Mammary epithelial cell (primary cell): ENCODE measurements around the gene PHF19.

Experiments used
- EZH2 ChIP-seq: IDR thresholded peaks from 2 replicates; pipeline ENCODE4 v1.6.1; 2012; ENCODE audit warnings: low read length, inconsistent platforms, borderline replicate concordance
- TF ChIP-seq, protein P1 (sequence below), 2 donors: IDR thresholded peaks in 1 of 2; conservative IDR thresholded peaks in 1 of 2; 2 replicates each; pipeline ENCODE4 v1.5.1; 2011 to 2012; ENCODE audit warnings: inconsistent platforms in 2 of 2, low read length in 2 of 2, mild to moderate bottlenecking in 2 of 2, control low read depth in 1 of 2, low read depth in 1 of 2; ENCODE audit not compliant: insufficient read depth in 1 of 2; ENCODE audit errors: extremely low read depth in 1 of 2

DNA sequence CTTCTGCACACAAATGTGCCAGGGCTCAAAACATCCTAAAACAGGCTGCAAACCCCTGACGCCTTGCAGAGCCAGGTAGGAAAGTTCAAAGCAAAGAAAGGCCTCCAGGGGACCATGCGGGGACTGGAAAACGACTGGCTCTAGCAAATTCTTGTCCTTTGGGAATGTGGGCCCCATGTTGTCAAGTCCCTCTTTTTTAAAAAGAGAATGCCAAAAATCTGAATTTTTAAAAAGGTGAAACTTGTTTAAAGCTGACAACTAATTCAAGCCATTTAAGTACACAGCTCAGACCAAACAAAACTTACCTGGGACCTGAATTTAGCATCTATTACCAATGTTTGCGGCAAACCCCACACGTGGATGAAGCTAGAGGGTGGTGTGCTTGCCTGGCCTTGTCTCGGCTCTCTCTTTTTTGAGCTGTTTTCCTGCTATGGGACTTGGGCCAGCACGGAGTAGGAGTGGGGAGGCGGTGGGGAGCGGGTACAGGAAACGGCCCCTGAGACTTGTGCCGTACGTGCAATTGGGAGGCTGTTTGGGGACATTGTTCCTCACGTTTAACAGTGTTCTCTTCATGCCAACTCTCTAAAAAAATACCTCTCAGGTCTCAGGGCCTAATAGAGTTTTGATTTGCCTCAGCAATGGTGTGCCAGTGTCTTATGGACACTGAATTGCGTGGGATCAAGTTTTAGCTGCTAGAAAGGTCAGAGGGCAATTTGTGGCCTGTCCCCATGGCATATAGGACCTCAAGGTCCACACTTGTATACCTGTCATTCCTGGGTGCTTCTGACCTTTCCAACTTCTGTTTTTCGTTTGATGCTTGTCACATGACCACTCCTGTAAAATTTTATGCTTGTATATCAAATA, 15.1 kb upstream of the PHF19 start:
- TF ChIP-seq EZH2 = no peak
- TF ChIP-seq, protein P1, sequence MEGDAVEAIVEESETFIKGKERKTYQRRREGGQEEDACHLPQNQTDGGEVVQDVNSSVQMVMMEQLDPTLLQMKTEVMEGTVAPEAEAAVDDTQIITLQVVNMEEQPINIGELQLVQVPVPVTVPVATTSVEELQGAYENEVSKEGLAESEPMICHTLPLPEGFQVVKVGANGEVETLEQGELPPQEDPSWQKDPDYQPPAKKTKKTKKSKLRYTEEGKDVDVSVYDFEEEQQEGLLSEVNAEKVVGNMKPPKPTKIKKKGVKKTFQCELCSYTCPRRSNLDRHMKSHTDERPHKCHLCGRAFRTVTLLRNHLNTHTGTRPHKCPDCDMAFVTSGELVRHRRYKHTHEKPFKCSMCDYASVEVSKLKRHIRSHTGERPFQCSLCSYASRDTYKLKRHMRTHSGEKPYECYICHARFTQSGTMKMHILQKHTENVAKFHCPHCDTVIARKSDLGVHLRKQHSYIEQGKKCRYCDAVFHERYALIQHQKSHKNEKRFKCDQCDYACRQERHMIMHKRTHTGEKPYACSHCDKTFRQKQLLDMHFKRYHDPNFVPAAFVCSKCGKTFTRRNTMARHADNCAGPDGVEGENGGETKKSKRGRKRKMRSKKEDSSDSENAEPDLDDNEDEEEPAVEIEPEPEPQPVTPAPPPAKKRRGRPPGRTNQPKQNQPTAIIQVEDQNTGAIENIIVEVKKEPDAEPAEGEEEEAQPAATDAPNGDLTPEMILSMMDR (conservative IDR thresholded peaks at IDR 0.05 in 1 of 2, IDR thresholded peaks at IDR 0.05 in 1 of 2; ENCODE audit: extremely low read depth in 1 of 2, insufficient read depth in 1 of 2, low read depth in 1 of 2, low read length in 2 of 2) = no peak
